MG63 (cell line): ENCODE results near the gene FCHSD2. TPM values are rescaled to one million over a fixed set of nuclear protein-coding genes. Genes with fewer than 3 reads are reported as not detected.

ENCODE experiments used
- DNase-seq: peaks from one replicate; pipeline ENCODE4 v3.0.0-alpha.2; 2020
- H3K27me3 ChIP-seq: fragments of 250-450 bp; sonication (Bioruptor Pico); 2 replicates; pipeline ENCODE4 v1.5.1; 2020; ENCODE audit warnings: mild to moderate bottlenecking, moderate library complexity
- H3K36me3 ChIP-seq: fragments of 250-450 bp; sonication (Bioruptor Pico); 2 replicates; pipeline ENCODE4 v1.5.1; 2020; ENCODE audit warnings: mild to moderate bottlenecking, moderate library complexity
- H3K4me3 ChIP-seq: fragments of 250-450 bp; sonication (Bioruptor Pico); 2 replicates; pipeline ENCODE4 v1.5.1; 2020; ENCODE audit warnings: mild to moderate bottlenecking, moderate library complexity
- H3K9me3 ChIP-seq: fragments of 250-450 bp; sonication (Bioruptor Pico); 2 replicates; pipeline ENCODE4 v1.5.1; 2020; ENCODE audit warnings: mild to moderate bottlenecking, moderate library complexity
- total RNA-seq: library from RNA; depleted of rRNA; stranded (reverse); fragments of >200 nt; shearing (Covaris generic); gene quantifications from 2 replicates; pipeline ENCODE4 v1.2.3, GENCODE V29; 2014; ENCODE audit warnings: low replicate concordance

FCHSD2 gene
- total RNA-seq, 1 experiment from 2014 or later, result 8.2 TPM

GRCh38 chr11:72959998-72960731 is 182.0 kb downstream of the FCHSD2 start:
- H3K27me3 ChIP-seq, result no peaks in the 10 kb centered on the region
- H3K4me3 ChIP-seq, result no peak overlapping the region
- no peaks in the 10 kb centered on the region for H3K9me3 ChIP-seq
- H3K36me3 ChIP-seq, result no peaks in the 10 kb centered on the region; the same call in 1 of the 2 replicates
- no peak for DNase-seq

GRCh38 chr11:72958791-72959190 is 183.3 kb downstream of the FCHSD2 start:
- DNase-seq, result no peak
- Histone ChIP-seq H3K9me3 (no peaks in the 10 kb centered on the region), H3K27me3 (no peaks in the 10 kb centered on the region), H3K36me3 (no peaks in the 10 kb centered on the region; the same call in 1 of the 2 replicates), H3K4me3 (no peak overlapping the region)

- no peak overlapping the region for H3K4me3 ChIP-seq
- H3K36me3 ChIP-seq, result no peaks in the 10 kb centered on the region; the same call in 1 of the 2 replicates
- no peaks in the 10 kb centered on the region for H3K27me3 ChIP-seq
- H3K9me3 ChIP-seq, result no peaks in the 10 kb centered on the region
- DNase-seq, result no peak
Observed at GRCh38 chr11:72955466-72955865, 186.7 kb downstream of the FCHSD2 start.

- H3K27me3 ChIP-seq, result no peaks in the 10 kb centered on the region
- no peaks in the 10 kb centered on the region for H3K9me3 ChIP-seq
- H3K4me3 ChIP-seq, result no peak overlapping the region
- no peak for DNase-seq
- H3K36me3 ChIP-seq, result no peaks in the 10 kb centered on the region; the same call in 1 of the 2 replicates
Observed at GRCh38 chr11:72954860-72955259, 187.3 kb downstream of the FCHSD2 start.

- no peak overlapping the region for H3K4me3 ChIP-seq
- no peaks in the 10 kb centered on the region for H3K27me3 ChIP-seq
- no peaks in the 10 kb centered on the region; the same call in 1 of the 2 replicates for H3K36me3 ChIP-seq
- no peak for DNase-seq
- H3K9me3 ChIP-seq, result no peaks in the 10 kb centered on the region
Observed at GRCh38 chr11:72953637-72954036, 188.5 kb downstream of the FCHSD2 start.

GRCh38 chr11:72951888-72952287 is 190.2 kb downstream of the FCHSD2 start:
- no peak overlapping the region for H3K4me3 ChIP-seq
- no peaks in the 10 kb centered on the region for H3K9me3 ChIP-seq
- no peaks in the 10 kb centered on the region for H3K36me3 ChIP-seq
- H3K27me3 ChIP-seq, result no peaks in the 10 kb centered on the region
- DNase-seq, result no peak

- peak; percentile 19 for DNase-seq
- no peaks in the 10 kb centered on the region for H3K36me3 ChIP-seq
Observed at GRCh38 chr11:72951193-72951592, 190.9 kb downstream of the FCHSD2 start.

GRCh38 chr11:72950685-72951084 is 191.4 kb downstream of the FCHSD2 start:
- H3K27me3 ChIP-seq, result no peaks in the 10 kb centered on the region
- no peaks in the 10 kb centered on the region for H3K9me3 ChIP-seq
- DNase-seq, result no peak
- no peaks in the 10 kb centered on the region for H3K36me3 ChIP-seq
- no peak overlapping the region for H3K4me3 ChIP-seq

More at GRCh38 chr11:72951193-72951592, 190.9 kb downstream of the FCHSD2 start:
- H3K4me3 ChIP-seq, result no peak overlapping the region
- no peaks in the 10 kb centered on the region for H3K27me3 ChIP-seq
- H3K9me3 ChIP-seq, result no peaks in the 10 kb centered on the region

GRCh38 chr11:72947229-72947628 is 194.9 kb downstream of the FCHSD2 start:
- Histone ChIP-seq H3K4me3 (no peak overlapping the region), H3K27me3 (no peaks in the 10 kb centered on the region), H3K36me3 (no peaks in the 10 kb centered on the region), H3K9me3 (no peaks in the 10 kb centered on the region)
- DNase-seq, result no peak

- no peak for DNase-seq
- Histone ChIP-seq H3K27me3 (no peaks in the 10 kb centered on the region), H3K4me3 (no peak overlapping the region), H3K9me3 (no peaks in the 10 kb centered on the region), H3K36me3 (no peaks in the 10 kb centered on the region)
Observed at GRCh38 chr11:72943664-72944063, 198.5 kb downstream of the FCHSD2 start.

GRCh38 chr11:72940417-72940816 is 201.7 kb downstream of the FCHSD2 start:
- H3K9me3 ChIP-seq, result no peaks in the 10 kb centered on the region
- DNase-seq, result no peak
- H3K27me3 ChIP-seq, result no peaks in the 10 kb centered on the region
- H3K36me3 ChIP-seq, result no peaks in the 10 kb centered on the region
- no peak overlapping the region for H3K4me3 ChIP-seq

GRCh38 chr11:72939031-72939430 is 203.1 kb downstream of the FCHSD2 start:
- Histone ChIP-seq H3K27me3 (no peaks in the 10 kb centered on the region), H3K9me3 (no peaks in the 10 kb centered on the region), H3K36me3 (no peaks in the 10 kb centered on the region), H3K4me3 (no peak overlapping the region)
- no peak for DNase-seq

- no peaks in the 10 kb centered on the region for H3K9me3 ChIP-seq
- H3K4me3 ChIP-seq, result no peak overlapping the region
- no peak for DNase-seq
- no peaks in the 10 kb centered on the region for H3K27me3 ChIP-seq
- no peaks in the 10 kb centered on the region for H3K36me3 ChIP-seq
Observed at GRCh38 chr11:72937439-72937838, 204.7 kb downstream of the FCHSD2 start.

- Histone ChIP-seq H3K27me3 (no peaks in the 10 kb centered on the region), H3K36me3 (no peaks in the 10 kb centered on the region), H3K9me3 (no peaks in the 10 kb centered on the region), H3K4me3 (no peak overlapping the region)
- no peak for DNase-seq
Observed at GRCh38 chr11:72935700-72936099, 206.4 kb downstream of the FCHSD2 start.

- Histone ChIP-seq H3K9me3 (no peaks in the 10 kb centered on the region), H3K36me3 (no peaks in the 10 kb centered on the region), H3K4me3 (no peak overlapping the region), H3K27me3 (no peaks in the 10 kb centered on the region)
- no peak for DNase-seq
Observed at GRCh38 chr11:72932132-72932570, 210.0 kb downstream of the FCHSD2 start.

GRCh38 chr11:72930008-72930407 is 212.1 kb downstream of the FCHSD2 start:
- H3K4me3 ChIP-seq, result no peak overlapping the region
- DNase-seq, result no peak
- H3K36me3 ChIP-seq, result no peaks in the 10 kb centered on the region
- H3K9me3 ChIP-seq, result no peaks in the 10 kb centered on the region
- H3K27me3 ChIP-seq, result no peaks in the 10 kb centered on the region

- Histone ChIP-seq H3K9me3 (no peaks in the 10 kb centered on the region), H3K36me3 (no peaks in the 10 kb centered on the region), H3K4me3 (no peak overlapping the region), H3K27me3 (no peaks in the 10 kb centered on the region)
- DNase-seq, result no peak
Observed at GRCh38 chr11:72929256-72929655, 212.9 kb downstream of the FCHSD2 start.

- H3K4me3 ChIP-seq, result no peak overlapping the region
- H3K27me3 ChIP-seq, result no peaks in the 10 kb centered on the region
- H3K9me3 ChIP-seq, result no peaks in the 10 kb centered on the region
- no peaks in the 10 kb centered on the region for H3K36me3 ChIP-seq
- DNase-seq, result no peak
Observed at GRCh38 chr11:72927380-72927779, 214.7 kb downstream of the FCHSD2 start.
